GM12872 (cell line): ENCODE measurements around the gene STUB1.

Experiments
- TF ChIP-seq, protein P1 (sequence below): IDR thresholded peaks from 3 replicates; pipeline ENCODE4 v1.5.1; 2011; ENCODE audit warnings: low read depth, mild to moderate bottlenecking, low read length, moderate library complexity; ENCODE audit not compliant: insufficient read depth

Gene STUB1

DNA sequence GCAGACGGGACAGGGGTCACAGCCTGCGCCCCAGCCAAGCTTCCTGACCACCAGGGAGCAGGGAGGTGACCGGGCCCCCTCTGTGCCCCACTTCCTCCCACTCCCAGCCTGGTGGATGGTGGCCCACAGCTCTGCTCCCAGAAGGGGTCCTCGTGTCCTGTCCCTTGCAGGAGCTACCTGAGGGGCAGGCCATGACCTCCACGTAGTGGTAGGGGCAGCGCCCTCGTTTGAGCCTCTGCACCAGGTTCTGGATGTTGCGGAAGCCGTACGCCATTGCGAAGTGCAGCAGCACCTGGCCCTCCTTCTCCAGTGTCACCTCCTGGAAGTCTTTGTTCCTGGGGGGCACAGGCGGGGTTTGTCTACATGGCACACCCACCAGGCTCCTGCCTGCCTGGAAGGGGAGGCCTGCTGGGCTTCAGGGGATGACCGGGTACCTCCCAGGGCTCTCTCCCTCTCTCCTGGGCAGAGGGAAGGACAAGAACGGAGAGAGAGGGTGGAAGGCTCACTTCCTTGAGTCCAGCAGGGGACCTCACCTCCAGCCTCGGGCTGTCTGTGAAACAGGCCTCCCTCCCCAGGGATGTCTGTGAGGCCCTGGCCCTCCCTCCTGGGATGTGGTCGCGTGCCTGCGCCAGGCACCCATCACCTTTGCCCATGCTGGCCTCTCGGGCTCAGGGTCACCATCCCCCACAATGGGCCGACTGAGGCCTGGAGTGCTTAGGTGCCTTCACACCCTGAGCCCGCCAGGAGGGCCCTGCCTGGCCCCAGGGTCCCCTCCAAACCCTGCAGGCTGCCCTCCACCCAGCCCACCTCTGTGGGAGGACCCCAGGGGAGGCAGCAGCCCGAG lies 50.7 kb downstream of the STUB1 start:
- TF ChIP-seq, protein P1, sequence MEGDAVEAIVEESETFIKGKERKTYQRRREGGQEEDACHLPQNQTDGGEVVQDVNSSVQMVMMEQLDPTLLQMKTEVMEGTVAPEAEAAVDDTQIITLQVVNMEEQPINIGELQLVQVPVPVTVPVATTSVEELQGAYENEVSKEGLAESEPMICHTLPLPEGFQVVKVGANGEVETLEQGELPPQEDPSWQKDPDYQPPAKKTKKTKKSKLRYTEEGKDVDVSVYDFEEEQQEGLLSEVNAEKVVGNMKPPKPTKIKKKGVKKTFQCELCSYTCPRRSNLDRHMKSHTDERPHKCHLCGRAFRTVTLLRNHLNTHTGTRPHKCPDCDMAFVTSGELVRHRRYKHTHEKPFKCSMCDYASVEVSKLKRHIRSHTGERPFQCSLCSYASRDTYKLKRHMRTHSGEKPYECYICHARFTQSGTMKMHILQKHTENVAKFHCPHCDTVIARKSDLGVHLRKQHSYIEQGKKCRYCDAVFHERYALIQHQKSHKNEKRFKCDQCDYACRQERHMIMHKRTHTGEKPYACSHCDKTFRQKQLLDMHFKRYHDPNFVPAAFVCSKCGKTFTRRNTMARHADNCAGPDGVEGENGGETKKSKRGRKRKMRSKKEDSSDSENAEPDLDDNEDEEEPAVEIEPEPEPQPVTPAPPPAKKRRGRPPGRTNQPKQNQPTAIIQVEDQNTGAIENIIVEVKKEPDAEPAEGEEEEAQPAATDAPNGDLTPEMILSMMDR: no peak

DNA sequence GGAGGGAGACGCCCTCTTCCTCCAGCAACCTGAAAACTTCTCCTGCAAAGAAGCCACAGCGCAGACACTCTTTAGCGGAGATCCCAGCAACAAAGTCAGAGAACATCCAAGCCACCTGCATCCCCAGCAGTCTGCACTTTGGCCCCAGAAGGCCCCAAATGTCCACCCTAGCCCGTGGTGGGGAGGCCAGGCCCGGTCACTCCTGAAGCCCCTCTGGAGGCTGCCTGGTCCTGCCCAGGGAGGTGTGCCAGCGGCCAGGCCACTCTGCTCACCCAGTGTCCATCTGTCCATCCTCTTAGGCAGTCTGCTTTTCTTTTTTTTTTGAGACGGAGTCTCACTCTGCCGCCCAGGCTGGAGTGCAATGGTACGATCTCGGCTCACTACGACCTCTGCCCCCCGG lies 52.1 kb downstream of the STUB1 start:
- TF ChIP-seq, protein P1: no peak
